ENCODE data around the gene CNNM3.

GRCh38 chr2:96825057-96825456 lies 9.0 kb downstream of the CNNM3 start:
- TF ChIP-seq CTCF (IDR thresholded peaks at IDR 0.05; ENCODE audit: insufficient read depth, low read length, poor library complexity, severe bottlenecking): no peak
- TF ChIP-seq EZH2phosphoT487 (conservative IDR thresholded peaks at IDR 0.05; ENCODE audit: low read length): no peak
